Limb (tissue), 2 donors: ENCODE results near the gene SLC22A15.
"Not testable (repeated sequence)": the region's sequence is repeated elsewhere in the genome, so short reads cannot be mapped to it uniquely, and the experiment has no call there.

Experiments used
- DNase-seq, 2 donors: peaks; one replicate each; pipeline ENCODE4 v3.0.0-alpha.2; 2016; ENCODE audit errors: extremely low spot score in 2 of 2

Gene SLC22A15

GRCh38 chr1:115976062-115976920 lies at the start of gene SLC22A15:
Gene SLC22A15 (plus strand): TSS chr1:115976513. CDS start chr1:115976628, 115 bp downstream.
- DNase-seq, result peak; percentile 51 to 73

DNA sequence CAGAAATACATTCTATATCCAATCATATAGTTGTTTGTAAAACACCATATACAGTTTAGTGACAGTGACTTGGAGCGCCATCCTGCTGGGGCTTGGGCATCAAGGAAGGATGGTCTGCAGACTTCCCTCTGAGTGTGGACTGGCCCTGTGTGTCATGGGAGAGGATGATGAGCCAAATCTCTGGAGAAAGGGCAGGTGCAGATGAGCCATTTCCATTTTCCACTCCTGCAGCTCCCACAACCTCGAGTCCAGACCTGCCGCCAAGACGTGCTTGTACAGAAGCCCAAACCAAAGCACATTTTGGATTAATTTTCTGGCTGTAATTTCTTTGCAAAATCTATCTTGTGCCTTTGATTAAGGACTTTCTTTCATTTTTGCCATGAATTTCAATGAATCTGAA lies 48.3 kb upstream of the SLC22A15 start:
- no peak for DNase-seq

GRCh38 chr1:115929881-115930280 lies 46.4 kb upstream of the SLC22A15 start:
- peak in 1 of 2 donors; percentile 66 for DNase-seq

DNA sequence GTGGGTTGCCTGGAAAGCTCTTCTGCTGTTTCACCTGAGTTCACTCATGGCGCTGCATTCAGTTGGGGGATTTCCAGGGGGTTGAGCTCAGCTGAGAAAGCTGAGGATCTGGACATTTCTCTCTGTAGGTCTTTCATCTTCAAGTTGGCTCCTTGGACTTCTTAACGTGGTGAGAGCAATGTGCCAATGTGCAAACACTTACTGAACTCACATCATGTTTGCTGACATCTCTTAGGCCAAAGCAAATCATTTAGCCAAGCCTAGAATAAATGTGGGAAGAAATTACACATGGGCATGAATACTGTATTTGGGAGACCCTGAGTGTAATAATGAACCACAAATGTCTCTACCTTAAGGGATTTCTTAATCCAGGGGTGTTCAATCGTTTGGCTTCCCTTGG lies 42.7 kb upstream of the SLC22A15 start:
- DNase-seq, result no peak

GRCh38 chr1:115939455-115939854 lies 36.9 kb upstream of the SLC22A15 start:
- no peak for DNase-seq

GRCh38 chr1:115946116-115946515 lies 30.2 kb upstream of the SLC22A15 start:
- no peak for DNase-seq

GRCh38 chr1:115949156-115949555 lies 27.2 kb upstream of the SLC22A15 start:
- no peak for DNase-seq

- DNase-seq, result no peak
These were observed 24.8 kb upstream of the SLC22A15 start for GRCh38 chr1:115951560-115951959.

DNA sequence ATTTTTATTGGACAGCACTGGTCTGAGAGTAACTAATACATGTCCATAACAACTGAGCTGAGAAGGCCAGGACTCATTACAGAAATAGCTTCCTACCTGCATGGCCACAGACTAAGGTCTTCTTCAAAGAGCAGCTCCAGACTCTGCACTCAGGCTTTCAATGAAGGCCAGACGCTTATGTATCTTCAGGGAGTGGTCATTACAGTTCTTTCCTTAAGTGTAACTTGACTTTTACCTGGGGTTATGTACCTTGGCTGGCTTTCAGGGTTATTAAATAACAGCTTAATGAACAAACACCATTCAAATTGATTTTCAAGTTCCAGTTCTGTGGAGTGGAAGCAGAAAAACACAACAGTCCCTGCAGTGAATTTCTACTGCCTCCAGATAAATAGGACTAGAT lies 23.8 kb upstream of the SLC22A15 start:
- no peak for DNase-seq

DNA sequence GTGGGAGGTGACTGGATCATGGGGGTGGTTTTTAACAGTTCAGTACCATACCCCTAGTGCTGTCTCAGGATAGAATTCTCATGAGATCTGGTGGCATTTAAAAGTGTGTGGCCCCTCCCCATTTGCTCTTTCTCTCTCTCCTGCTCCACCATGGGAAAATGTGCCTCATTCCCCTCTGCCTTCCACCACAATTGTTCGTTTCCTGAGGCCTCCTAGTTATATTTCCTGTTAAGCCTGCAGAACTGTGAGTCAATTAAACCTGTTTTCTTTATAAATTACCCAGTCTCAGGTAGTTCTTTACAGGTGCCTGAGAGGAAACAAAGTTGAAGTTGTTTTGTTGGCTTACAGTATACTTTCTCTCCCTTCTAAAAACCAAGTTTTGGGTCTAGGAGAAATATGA lies 23.1 kb upstream of the SLC22A15 start:
- DNase-seq, result no peak

- DNase-seq, result no peak
These were observed 21.6 kb upstream of the SLC22A15 start for GRCh38 chr1:115954684-115955083.

- DNase-seq, result no peak
These were observed 21.1 kb upstream of the SLC22A15 start for GRCh38 chr1:115955228-115955627.

GRCh38 chr1:115958866-115959265 lies 17.4 kb upstream of the SLC22A15 start:
- no peak for DNase-seq

- DNase-seq, result peak in 1 of 2 donors; percentile 48
These were observed 6.8 kb upstream of the SLC22A15 start for GRCh38 chr1:115969509-115969908.

DNA sequence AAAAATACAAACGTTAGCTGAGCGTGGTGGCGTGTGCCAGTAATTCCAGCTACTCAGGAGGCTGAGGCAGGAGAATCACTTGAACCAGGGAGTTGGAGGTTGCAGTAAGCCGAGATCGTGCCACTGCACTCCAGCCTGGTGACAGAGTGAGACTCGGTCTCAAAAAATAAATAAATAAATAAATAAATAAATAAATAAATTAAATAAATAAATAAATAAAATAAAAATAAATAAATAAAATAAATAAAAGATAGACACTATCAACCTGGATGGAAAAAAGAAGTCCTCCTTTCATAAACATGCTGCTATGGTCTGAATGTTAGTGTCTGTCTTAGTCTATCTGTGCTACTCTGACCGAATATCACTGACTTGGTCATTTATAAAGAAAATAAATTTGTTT lies 4.5 kb upstream of the SLC22A15 start:
- DNase-seq, result not testable (repeated sequence)

- DNase-seq, result no peak
These were observed 3.2 kb upstream of the SLC22A15 start for GRCh38 chr1:115973154-115973553.

GRCh38 chr1:115975569-115976061 lies 698 bp upstream of the SLC22A15 start:
- no peak for DNase-seq

GRCh38 chr1:115976921-115977498 lies 697 bp downstream of the SLC22A15 start:
- DNase-seq, result peak in 1 of 2 donors; percentile 42

DNA sequence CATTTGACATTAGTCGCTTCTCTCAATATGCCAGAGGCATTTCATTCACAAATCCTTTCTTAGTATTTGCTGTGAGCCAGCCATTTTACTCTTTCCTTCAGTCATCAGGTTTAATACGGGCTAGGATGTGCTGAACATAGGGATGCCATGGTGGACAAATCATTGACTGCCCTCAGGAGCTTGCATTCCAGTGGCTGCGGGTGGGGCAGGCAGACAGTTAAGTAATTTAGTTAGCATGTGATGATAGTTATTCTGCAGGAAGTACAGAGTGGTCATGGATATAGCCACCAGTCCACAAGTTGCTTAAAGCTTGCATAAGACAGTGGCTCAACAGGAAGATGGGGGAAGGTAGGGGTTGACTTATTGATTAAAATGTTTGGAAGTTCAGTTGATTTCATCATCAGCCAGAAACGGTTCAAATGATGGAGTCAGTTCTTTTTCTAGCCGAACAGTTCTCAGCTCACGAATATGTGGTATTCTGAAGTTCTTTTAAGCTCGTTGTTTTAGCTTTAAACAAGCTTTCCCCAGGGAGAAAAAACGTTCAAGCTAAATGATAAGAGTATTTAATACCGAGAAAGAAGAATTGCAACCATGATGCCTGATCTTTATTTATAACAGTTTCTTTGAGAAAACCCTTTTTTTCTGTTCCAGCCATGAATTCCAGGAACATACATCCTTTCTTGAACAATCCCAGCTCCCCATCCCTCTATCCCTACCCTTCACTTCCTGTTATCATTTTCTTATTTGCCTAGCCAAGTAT lies 1.4 kb downstream of the SLC22A15 start:
- no peak for DNase-seq

- DNase-seq, result no peak
These were observed 2.1 kb downstream of the SLC22A15 start for GRCh38 chr1:115978292-115978941.

DNA sequence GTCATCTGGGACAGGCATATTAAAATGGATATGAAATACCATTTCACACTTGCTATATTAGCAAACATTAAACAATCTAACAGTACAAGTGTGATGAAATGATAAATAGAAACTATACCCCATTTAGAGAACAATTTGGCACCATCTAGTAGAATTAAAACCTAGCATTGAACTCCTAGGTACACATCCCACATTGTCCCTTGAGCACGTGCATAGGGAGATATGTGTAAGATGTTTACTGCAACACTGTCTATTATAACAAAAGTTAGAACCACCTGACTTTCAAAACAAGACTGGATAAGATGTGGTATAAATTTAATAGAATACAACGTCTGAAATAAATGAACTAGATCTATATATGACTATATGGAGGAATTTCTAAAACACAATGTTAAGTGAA lies 3.8 kb downstream of the SLC22A15 start:
- no peak for DNase-seq
